Loucy (cell line): Measurements from ENCODE around the gene PLA2G15.
A peak's percentile ranks its signal among the peaks of the same experiment; 100 is the strongest.

ENCODE experiments used
- H2AFZ ChIP-seq: fragments of 200-600 bp; sonication (generic); 2 replicates; pipeline ENCODE4 v1.6.0; 2016; ENCODE audit warnings: antibody characterized with exemption, mild to moderate bottlenecking, low read length, moderate library complexity
- H3F3A ChIP-seq: fragments of 200-600 bp; 2 replicates; pipeline ENCODE4 v1.6.0; 2016; ENCODE audit warnings: antibody characterized with exemption, low read depth, mild to moderate bottlenecking
- H3K27me3 ChIP-seq: fragments of 200-600 bp; sonication (generic); 2 replicates; pipeline ENCODE4 v1.6.1; 2014; ENCODE audit warnings: low read length, mild to moderate bottlenecking; ENCODE audit not compliant: insufficient read depth, poor library complexity, severe bottlenecking
- H3K36me3 ChIP-seq: fragments of 200-600 bp; sonication (generic); 2 replicates; pipeline ENCODE4 v1.6.1; 2016; ENCODE audit warnings: low read length; ENCODE audit not compliant: insufficient read depth
- H3K4me1 ChIP-seq: fragments of 200-600 bp; sonication (generic); 2 replicates; pipeline ENCODE4 v1.5.1; 2014; ENCODE audit warnings: low read length, mild to moderate bottlenecking; ENCODE audit not compliant: insufficient read depth, poor library complexity, severe bottlenecking
- H3K4me2 ChIP-seq: fragments of 200-600 bp; sonication (generic); 2 replicates; pipeline ENCODE4 v1.6.0; 2014; ENCODE audit warnings: antibody characterized with exemption, low read length, low read depth, mild to moderate bottlenecking; ENCODE audit not compliant: poor library complexity, severe bottlenecking
- H3K4me3 ChIP-seq: fragments of 200-600 bp; sonication (generic); 2 replicates; pipeline ENCODE4 v1.5.1; 2014; ENCODE audit warnings: low read length, mild to moderate bottlenecking, mixed read lengths; ENCODE audit not compliant: poor library complexity, severe bottlenecking
- H3K79me2 ChIP-seq: fragments of 200-600 bp; sonication (generic); 2 replicates; pipeline ENCODE4 v1.6.1; 2014; ENCODE audit warnings: low read length; ENCODE audit not compliant: insufficient read depth
- H3K9ac ChIP-seq: fragments of 200-600 bp; sonication (generic); 2 replicates; pipeline ENCODE4 v1.6.0; 2014; ENCODE audit warnings: mild to moderate bottlenecking, low read depth, low read length, moderate library complexity; ENCODE audit not compliant: poor library complexity, severe bottlenecking
- H3K9me2 ChIP-seq: fragments of 200-600 bp; sonication (generic); replicated peaks from 2 replicates; pipeline ENCODE4 v1.6.1; 2016; ENCODE audit warnings: low read depth, low read length, mixed read lengths
- H3K9me3 ChIP-seq: fragments of 200-600 bp; sonication (generic); 2 replicates; pipeline ENCODE4 v1.6.1; 2014; ENCODE audit warnings: mild to moderate bottlenecking, antibody characterized with exemption, low read length, low read depth; ENCODE audit not compliant: insufficient read depth
- H4K20me1 ChIP-seq: fragments of 200-600 bp; sonication (generic); 2 replicates; pipeline ENCODE4 v1.6.0; 2014; ENCODE audit warnings: antibody characterized with exemption, low read length, mild to moderate bottlenecking; ENCODE audit not compliant: insufficient read depth, poor library complexity, severe bottlenecking
- CTCF ChIP-seq: fragments of 200-600 bp; sonication (generic); conservative IDR thresholded peaks from 2 replicates; pipeline ENCODE4 v1.5.1; 2014; ENCODE audit warnings: mild to moderate bottlenecking, antibody characterized with exemption, low read length
- EZH2phosphoT487 ChIP-seq: fragments of 200-600 bp; IDR thresholded peaks from 2 replicates; pipeline ENCODE4 v1.6.1; 2018; ENCODE audit warnings: antibody characterized with exemption, mild to moderate bottlenecking, moderate library complexity, borderline replicate concordance

The PLA2G15 gene

GRCh38 chr16:68274441-68274840, 29.3 kb downstream of the PLA2G15 start:
- Histone ChIP-seq H3K79me2 (peaks cover 67% of the 10 kb centered on the region), H3F3A (0 out of 2 replicates have a peak, but pooled peaks cover 2% of the 10 kb centered on the region), H3K36me3 (peaks cover 15% of the 10 kb centered on the region; the same call in 1 of the 2 replicates), H3K9ac (peak overlapping the region; percentile 68), H3K9me3 (no peaks in the 10 kb centered on the region), H2AFZ (no peak overlapping the region), H3K4me3 (no peak overlapping the region), H4K20me1 (peaks cover 11% of the 10 kb centered on the region), H3K9me2 (no peaks in the 10 kb centered on the region), H3K4me2 (no peak overlapping the region), H3K27me3 (no peaks in the 10 kb centered on the region), H3K4me1 (peaks cover 38% of the 10 kb centered on the region)
- TF ChIP-seq CTCF (no peak), EZH2phosphoT487 (no peak)

- Histone ChIP-seq H3K4me1 (peaks cover 38% of the 10 kb centered on the region), H3K4me2 (peak overlapping the region; percentile 41), H3K4me3 (peak overlapping the region; percentile 15), H3K9ac (peak overlapping the region; percentile 68), H3K79me2 (peaks cover 63% of the 10 kb centered on the region), H3F3A (0 out of 2 replicates have a peak, but pooled peaks cover 2% of the 10 kb centered on the region), H4K20me1 (peaks cover 3% of the 10 kb centered on the region), H3K36me3 (peaks cover 15% of the 10 kb centered on the region; the same call in 1 of the 2 replicates), H2AFZ (no peak overlapping the region), H3K27me3 (no peaks in the 10 kb centered on the region), H3K9me2 (no peaks in the 10 kb centered on the region), H3K9me3 (no peaks in the 10 kb centered on the region)
- no peak for TF ChIP-seq EZH2phosphoT487
- no peak for TF ChIP-seq CTCF
These were observed 30.5 kb downstream of the PLA2G15 start for GRCh38 chr16:68275611-68276191.

GRCh38 chr16:68276223-68276622, 31.1 kb downstream of the PLA2G15 start:
- H3K9ac ChIP-seq, result peak overlapping the region; percentile 68
- TF ChIP-seq EZH2phosphoT487 (no peak), CTCF (no peak)
- H3K4me1 ChIP-seq, result peaks cover 40% of the 10 kb centered on the region
- H3K36me3 ChIP-seq, result peaks cover 15% of the 10 kb centered on the region; the same call in 1 of the 2 replicates
- H3K9me2 ChIP-seq, result no peaks in the 10 kb centered on the region
- peaks cover 3% of the 10 kb centered on the region for H4K20me1 ChIP-seq
- no peaks in the 10 kb centered on the region for H3K9me3 ChIP-seq
- H3K79me2 ChIP-seq, result peaks cover 62% of the 10 kb centered on the region
- H2AFZ ChIP-seq, result no peak overlapping the region
- H3K4me2 ChIP-seq, result peak overlapping the region; percentile 41
- H3F3A ChIP-seq, result 0 out of 2 replicates have a peak, but pooled peaks cover 2% of the 10 kb centered on the region
- H3K4me3 ChIP-seq, result peak overlapping the region; percentile 15
- no peaks in the 10 kb centered on the region for H3K27me3 ChIP-seq
